Measurements from ENCODE around the gene ADGRL1.

ADGRL1 gene

DNA sequence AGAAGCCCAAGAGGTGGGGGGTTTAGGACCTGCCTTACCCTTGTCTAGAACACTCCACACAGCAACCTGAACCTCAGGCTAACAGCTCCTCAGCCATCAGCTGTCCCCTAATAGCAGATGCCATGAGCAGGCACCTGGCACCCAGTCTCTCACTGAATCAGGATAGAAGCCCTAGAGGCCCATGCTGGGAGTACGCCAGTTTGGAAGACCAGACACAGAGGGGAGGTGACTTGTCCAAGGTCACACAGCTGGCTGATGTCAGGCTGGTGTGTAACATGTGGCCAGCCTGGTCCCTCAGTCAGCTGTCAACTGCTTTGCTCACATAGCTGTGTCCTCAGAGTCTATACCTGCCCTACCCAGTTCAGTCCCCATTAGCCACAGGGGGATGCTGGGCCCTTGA, 102.7 kb downstream of the ADGRL1 start:
- no peaks in the 10 kb centered on the region for H3K4me1 ChIP-seq (ENCODE audit: control insufficient read depth in 1 of 2, insufficient read depth in 1 of 2, low read depth in 1 of 2, low read length in 1 of 2)
- peaks cover 98% of the 10 kb centered on the region for H3K36me3 ChIP-seq
- no peaks in the 10 kb centered on the region for H3K9me3 ChIP-seq
- H3K27ac ChIP-seq: no peak overlapping the region
- no peak overlapping the region for H3K4me3 ChIP-seq (ENCODE audit: low read depth in 1 of 2, low read length in 1 of 2)
- no peaks in the 10 kb centered on the region for H3K27me3 ChIP-seq
- TF ChIP-seq, protein P1, sequence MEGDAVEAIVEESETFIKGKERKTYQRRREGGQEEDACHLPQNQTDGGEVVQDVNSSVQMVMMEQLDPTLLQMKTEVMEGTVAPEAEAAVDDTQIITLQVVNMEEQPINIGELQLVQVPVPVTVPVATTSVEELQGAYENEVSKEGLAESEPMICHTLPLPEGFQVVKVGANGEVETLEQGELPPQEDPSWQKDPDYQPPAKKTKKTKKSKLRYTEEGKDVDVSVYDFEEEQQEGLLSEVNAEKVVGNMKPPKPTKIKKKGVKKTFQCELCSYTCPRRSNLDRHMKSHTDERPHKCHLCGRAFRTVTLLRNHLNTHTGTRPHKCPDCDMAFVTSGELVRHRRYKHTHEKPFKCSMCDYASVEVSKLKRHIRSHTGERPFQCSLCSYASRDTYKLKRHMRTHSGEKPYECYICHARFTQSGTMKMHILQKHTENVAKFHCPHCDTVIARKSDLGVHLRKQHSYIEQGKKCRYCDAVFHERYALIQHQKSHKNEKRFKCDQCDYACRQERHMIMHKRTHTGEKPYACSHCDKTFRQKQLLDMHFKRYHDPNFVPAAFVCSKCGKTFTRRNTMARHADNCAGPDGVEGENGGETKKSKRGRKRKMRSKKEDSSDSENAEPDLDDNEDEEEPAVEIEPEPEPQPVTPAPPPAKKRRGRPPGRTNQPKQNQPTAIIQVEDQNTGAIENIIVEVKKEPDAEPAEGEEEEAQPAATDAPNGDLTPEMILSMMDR (IDR thresholded peaks at IDR 0.05): no peak

DNA sequence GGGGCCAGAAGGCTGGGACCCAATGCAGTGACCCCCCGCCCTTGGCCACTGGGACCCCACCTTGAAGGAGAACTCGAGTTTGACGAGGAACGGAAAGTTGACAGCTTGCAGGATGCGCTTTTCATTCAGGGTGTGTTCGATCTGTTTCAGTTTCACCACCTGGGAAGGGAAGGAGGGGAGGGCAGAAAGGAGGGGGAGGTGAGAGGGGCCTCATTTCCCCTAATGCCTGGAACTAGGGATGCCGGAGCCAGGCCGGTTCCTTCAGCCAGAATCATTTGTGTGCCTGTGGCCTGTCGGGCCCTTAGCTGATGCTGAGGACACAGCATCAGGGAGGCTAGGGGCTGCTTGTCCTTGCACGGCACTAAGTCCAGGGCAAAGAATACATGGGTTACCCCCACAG, 103.2 kb downstream of the ADGRL1 start:
- no peaks in the 10 kb centered on the region for H3K9me3 ChIP-seq
- H3K27me3 ChIP-seq: no peaks in the 10 kb centered on the region
- no peaks in the 10 kb centered on the region for H3K4me1 ChIP-seq (ENCODE audit: control insufficient read depth in 1 of 2, insufficient read depth in 1 of 2, low read depth in 1 of 2, low read length in 1 of 2)
- peaks cover 98% of the 10 kb centered on the region for H3K36me3 ChIP-seq
- TF ChIP-seq, protein P1 (IDR thresholded peaks at IDR 0.05): no peak
- no peak overlapping the region for H3K4me3 ChIP-seq (ENCODE audit: low read depth in 1 of 2, low read length in 1 of 2)
- no peak overlapping the region for H3K27ac ChIP-seq

DNA sequence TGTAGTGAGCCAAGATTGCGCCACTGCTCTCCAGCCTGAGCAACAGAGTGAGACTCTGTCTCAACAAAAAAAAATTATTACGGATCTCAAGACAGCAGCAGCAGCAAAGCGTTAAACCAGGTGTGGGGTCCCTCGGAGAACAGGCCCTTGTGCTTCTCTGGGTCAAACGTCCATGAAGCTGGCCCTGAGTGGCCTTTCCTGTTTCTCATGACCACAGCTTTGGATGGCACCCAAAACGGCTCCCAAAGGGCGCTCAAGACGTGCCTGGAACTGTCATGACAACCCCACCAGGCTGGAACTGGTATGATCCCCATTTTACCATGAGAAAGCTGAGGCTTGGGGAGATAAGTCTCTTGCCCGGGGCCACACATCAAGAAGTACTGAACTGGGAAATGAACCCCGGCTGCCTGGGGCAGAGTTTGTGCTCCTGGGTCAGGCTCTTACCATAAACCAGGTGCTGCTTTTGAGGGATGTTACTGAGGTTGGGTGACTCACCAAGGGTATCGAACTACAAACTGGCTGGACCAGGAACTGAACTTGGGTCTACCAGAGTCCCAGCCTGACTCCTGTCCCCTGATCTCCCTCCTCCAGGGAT, 103.8 kb downstream of the ADGRL1 start:
- Histone ChIP-seq H3K27ac (no peak overlapping the region), H3K27me3 (no peaks in the 10 kb centered on the region), H3K4me3 (ENCODE audit: low read depth in 1 of 2, low read length in 1 of 2) (no peak overlapping the region), H3K36me3 (peaks cover 98% of the 10 kb centered on the region), H3K4me1 (ENCODE audit: control insufficient read depth in 1 of 2, insufficient read depth in 1 of 2, low read depth in 1 of 2, low read length in 1 of 2) (no peaks in the 10 kb centered on the region), H3K9me3 (no peaks in the 10 kb centered on the region)
- TF ChIP-seq, protein P1 (IDR thresholded peaks at IDR 0.05): no peak

DNA sequence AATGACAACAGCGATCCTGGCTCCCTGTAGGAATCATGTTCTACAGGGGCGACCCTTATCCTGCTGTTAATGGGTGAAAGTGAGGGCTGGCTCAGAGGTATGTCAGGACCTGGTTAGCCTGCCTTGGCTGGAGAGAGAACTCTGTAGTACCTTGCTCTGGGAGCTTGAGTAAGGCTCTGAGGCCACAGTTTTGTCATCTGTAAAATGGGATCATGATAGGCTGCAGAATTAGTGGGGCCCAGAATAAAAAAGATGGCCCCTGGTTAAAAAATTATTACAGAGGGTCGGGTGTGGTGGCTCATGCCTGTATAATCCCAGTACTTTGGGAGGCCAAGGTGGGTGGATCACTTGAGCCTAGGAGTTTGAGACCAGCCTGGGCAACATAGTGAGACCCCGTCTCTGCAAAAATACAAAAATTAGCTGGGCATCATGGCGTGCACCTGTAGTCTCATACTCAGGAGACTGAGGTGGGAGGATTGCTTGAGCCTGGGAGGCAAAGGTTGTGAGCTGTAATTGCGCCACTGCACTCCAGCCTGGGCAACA, 104.9 kb downstream of the ADGRL1 start:
- H3K27ac ChIP-seq: no peak overlapping the region
- TF ChIP-seq, protein P1 (IDR thresholded peaks at IDR 0.05): no peak
- H3K27me3 ChIP-seq: no peaks in the 10 kb centered on the region
- no peaks in the 10 kb centered on the region for H3K9me3 ChIP-seq
- peaks cover 98% of the 10 kb centered on the region for H3K36me3 ChIP-seq
- no peak overlapping the region for H3K4me3 ChIP-seq (ENCODE audit: low read depth in 1 of 2, low read length in 1 of 2)
- H3K4me1 ChIP-seq (ENCODE audit: control insufficient read depth in 1 of 2, insufficient read depth in 1 of 2, low read depth in 1 of 2, low read length in 1 of 2): no peaks in the 10 kb centered on the region

Measured in neutrophil (primary cell).